Activated CD4-positive, alpha-beta T cell treated with anti-CD3 and anti-CD28 coated beads, Interleukin-2, amount 50 U/mL, for 4 hours (primary cell): Measurements from ENCODE around the gene KIF5A.
"Not testable (repeated sequence)": the region's sequence is repeated elsewhere in the genome, so short reads cannot be mapped to it uniquely, and the experiment has no call there.

ENCODE experiments used
- DNase-seq, 2 experiments: peaks; one replicate each; pipeline ENCODE4 v3.0.0-alpha.2; 2020

The KIF5A gene

DNA sequence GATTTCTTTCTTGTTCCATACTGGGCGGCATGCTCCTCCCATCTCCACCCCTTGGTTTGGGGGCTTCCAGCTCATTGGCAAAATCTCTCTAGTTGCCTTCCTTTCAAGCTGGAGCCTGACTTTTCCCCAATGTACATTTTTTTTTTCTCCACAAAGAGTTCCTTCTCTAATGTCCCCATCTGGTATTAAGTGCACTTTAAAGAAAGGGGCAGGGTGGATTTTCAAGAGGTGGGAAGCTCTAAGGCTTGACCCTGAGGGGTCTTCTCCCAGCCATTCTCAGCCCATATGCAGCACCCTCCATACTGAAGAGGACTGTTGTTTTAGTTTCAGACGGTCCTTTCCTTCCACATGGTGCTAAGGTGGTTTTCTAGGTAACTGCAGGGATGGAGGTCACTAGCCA, 35.3 kb downstream of the KIF5A start:
- DNase-seq, result no peak

DNA sequence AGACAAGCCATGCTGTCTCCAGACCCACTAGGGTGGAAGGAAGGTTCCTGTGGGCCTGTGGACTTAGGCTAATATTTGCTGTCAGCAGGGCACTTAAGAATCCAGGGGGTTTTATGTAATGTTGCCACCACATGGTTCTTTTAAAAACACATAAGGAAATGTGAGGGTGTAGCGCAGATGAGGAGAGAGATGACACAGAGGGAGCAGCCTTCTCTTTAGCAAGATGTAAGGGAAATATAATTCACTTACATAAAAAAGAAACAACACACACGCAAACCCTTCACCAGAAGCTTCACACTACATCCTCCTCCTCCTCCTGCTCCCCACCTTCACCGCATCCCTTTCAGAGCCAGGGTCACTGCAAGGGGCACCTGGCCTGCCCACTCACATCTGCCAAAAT, 36.3 kb downstream of the KIF5A start:
- DNase-seq, result no peak

DNA sequence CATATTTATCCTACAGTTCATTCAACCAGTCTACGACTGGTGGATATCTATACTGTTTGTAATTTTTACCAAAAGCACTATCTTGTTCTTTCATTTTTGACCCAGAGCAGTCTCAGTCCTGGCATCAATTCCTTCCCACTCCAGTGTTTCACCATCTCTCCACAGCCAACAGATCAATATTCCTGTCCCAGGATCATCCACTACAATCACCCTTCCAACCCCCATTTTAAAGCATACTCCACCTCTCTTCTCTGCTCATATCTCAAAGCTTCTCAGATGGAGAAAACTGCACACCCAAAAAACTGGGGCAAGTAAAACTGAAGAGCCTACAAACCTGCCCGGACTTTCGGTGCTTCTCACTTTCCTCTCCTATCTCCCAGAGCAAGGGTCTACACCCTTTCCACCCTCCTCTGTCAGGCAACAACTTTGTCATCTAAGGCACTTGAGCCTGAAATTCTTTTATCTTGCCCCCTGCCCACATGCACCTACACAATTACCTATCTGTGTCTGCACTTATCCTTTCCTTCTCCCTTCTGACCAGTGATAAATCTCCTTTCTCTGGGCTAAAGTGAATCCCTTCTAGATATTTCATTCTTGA, 37.1 kb downstream of the KIF5A start:
- DNase-seq, result no peak

DNA sequence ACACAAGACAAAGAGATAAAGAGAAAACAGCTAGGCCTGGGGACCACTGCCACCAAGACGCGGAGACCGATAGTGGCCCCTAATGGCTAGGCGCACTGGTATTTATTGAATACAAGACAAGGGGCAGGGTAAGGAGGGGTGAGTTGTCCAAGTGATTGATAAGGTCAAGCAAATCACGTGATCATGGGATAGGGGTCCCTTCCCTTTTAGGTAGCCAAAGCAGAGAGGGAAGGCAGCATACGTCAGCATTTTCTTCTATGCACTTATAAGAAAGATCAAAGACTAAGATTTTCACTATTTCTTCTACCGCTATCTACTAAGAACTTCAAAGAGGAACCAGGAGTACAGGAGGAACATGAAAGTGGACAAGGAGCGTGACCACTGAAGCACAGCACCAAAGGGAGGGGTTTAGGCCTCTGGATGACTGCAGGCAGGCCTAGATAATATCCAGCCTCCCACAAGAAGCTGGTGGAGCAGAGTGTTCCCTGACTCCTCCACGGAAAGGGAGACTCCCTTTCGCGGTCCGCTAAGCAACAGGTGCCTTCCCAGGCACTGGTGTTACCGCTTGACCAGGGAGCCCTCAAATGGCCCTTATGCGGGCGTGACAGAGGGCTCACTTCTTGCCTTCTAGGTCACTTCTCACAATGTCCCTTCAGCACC, 39.2 kb downstream of the KIF5A start:
- DNase-seq, result not testable (repeated sequence)

DNA sequence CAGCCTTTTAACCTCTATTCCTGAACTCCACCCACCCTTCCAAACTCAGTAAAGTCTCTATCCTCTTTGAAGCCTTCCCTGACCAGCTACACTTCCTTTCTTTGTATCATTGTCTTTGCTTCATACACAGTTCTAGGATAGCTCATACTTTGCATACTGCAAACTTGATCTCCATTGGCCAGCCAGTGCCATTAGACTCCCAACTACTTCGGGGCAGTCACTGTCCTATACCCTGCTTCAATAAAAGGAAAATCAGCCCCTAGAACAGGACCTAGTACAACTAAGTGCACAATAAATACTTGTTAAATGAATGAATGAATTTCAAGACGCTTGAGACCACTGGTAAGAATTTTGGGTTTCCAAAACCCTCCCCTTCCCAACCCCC, 40.6 kb downstream of the KIF5A start:
- no peak for DNase-seq

DNA sequence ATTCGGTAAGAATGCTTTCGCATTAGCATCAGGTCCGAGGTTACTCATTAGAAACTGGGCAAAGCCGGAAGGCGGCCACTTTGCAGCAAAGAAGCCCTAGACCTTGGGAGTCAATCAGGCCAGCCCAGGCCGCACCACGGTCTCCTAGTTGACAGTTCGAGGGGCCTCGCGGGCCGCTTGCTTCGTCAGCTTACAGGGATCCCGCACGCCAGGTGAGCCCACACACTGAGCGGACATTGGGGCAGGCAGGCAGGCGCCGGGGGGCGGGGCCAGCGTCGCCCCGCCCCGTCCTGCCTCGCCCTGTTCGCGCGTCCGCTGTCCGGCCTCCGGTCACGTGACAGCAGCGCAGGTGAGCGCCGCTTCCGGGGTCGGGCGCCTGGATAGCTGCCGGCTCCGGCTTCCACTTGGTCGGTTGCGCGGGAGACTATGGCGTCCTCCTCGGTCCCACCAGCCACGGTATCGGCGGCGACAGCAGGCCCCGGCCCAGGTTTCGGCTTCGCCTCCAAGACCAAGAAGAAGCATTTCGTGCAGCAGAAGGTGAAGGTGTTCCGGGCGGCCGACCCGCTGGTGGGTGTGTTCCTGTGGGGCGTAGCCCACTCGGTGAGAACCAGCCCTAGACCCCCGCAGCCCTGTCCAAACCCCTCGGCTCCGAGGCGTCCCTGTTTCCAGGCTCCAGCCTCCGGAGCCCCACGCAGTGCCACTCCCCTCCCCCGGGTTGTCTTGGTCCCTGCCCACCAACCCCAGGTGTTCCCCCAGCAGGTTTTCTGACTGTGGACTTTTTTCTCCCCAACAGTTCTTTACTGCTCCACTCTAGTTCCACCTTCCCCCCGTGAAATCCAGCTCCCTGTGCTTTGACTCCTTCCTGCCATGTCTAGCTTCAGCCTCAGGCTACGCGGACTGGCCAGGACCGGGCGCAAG, 41.3 kb downstream of the KIF5A start, which contains the start of gene PIP4K2C:
PIP4K2C (plus strand) TSS at position 329 of the 918 bp plus-strand sequence; CDS start at position 427, 98 bp downstream.
- peak; percentile 48 to 57 for DNase-seq

DNA sequence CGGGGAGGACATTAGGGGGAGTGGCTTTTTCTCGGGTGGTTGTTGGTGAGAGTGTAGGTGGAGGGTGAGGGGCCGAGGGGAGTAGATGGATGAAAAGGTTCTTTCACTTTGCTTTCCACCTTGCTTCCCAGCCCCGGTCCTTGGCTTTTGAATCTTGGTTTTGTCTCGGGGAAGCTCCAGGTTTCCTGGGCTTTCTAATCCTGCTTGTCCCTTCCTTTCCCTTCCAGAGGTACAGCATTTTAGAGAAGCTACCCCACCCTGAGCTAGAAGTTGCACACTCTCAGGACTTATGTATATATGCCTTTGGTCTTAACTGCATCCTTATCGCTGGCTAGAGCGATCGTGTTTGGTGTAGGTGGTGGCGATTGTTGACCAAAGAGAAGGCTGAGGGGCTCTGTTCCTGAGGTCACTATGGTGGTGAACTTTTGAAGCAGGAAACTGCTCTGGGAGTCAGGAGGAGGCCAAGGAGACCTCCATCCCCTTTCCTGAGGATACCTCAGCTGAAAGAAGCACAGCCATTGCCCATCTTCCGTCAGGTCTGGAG, 42.0 kb downstream of the KIF5A start:
- DNase-seq, result no peak

DNA sequence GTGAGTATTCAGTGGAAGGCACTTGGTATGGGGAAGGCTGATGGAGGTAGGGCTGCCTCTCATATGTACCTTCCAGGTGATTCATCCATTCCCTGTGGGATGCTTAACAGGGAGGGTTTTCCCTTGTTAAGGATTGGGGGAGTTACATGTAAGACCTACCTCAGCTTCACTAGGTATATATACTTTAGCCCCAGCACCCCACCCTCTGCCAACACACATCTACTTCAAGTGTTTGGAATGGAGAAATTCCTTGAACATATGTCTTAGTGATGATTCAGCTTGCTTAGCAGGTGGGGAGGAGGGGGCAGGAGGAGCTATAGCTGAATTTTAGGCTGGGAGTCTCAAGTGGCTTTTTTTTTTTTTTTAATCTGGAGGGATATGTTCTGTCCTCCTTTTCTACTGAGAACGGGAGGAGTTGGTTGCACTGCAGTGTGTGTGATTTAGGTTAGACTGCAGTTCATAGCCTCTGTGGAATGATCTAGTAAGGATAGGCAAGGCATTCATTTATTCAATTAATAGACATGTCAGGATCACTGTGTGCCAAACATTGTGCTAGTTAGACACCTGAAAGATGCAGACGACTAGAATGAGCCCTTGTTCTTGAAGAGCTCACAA, 42.8 kb downstream of the KIF5A start:
- DNase-seq, result no peak

DNA sequence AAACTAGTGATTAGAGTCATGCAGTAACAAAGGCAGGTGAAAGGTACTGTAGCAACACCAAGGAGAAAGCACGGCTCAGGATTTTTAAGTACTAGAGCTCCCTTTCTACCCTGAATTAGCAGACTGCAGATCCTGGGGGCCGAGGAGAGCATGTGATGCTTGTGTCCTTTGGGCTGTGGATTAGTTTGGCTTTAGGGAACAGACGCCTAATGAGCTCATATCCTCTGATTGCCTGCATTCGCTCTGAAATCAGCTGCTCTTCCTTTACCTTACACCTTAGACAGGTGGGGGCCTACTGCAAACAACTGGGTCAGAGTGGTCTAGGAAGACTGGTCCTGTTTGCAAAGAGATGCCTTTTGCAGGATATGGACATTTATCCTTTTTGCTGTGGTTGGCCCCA, 43.3 kb downstream of the KIF5A start:
- DNase-seq, result no peak

DNA sequence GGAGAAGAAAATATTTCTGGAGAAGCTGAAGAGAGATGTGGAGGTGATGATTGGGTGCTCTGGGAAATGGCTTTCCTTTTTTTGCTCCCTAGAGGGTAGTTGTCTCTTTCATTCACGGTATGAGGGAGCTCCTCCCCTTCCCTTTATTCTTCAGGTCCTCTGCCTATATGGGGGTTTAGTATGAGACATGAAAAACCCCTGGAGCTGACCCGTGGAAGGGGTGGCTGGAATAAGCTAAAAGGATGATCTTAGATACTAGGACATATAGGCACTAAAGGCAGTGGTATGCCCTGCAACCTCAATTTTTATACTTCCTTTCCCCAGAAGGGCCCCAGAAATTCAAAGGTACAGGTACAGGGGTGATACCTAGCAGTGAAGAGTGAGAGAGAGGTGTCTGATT, 50.6 kb downstream of the KIF5A start:
- DNase-seq, result no peak

DNA sequence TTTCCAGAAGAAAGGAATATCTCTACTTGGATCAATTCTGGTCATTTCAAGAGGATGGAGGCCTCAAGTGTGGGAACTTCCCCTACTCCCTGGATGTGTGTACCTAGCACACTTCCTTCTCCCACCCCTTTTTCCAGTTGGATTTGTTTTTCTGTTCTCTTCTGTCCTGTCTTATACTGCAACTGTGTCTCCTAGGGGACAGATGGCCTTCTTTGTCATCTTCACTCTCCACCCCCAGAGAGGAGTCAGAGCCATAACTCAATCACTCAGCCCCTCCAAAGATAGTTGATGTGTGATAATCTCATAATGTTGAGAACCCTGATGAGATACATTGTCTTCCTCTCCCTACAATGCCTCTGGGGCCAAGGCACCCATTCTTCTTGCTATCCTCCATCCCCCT, 52.7 kb downstream of the KIF5A start:
- no peak for DNase-seq

DNA sequence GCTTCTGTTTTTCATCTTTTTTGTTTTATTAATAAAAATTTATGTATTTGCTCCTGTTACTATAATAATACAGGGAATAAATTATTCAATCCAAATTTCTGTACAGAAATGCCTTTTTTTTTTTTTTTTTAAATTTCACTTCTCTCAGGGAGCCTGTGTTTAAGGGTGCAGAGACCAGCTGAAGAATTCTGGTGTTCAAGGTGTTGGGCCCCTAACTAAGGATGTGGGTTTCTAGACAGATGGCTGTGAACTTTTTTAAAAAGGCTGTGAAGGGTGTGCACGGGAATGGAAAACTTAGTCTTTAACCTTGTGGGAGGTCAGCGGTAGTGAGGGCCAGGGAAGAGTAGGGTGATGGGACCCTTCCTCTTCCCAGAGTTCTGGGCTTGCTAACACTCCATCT, 53.5 kb downstream of the KIF5A start:
- DNase-seq, result no peak

DNA sequence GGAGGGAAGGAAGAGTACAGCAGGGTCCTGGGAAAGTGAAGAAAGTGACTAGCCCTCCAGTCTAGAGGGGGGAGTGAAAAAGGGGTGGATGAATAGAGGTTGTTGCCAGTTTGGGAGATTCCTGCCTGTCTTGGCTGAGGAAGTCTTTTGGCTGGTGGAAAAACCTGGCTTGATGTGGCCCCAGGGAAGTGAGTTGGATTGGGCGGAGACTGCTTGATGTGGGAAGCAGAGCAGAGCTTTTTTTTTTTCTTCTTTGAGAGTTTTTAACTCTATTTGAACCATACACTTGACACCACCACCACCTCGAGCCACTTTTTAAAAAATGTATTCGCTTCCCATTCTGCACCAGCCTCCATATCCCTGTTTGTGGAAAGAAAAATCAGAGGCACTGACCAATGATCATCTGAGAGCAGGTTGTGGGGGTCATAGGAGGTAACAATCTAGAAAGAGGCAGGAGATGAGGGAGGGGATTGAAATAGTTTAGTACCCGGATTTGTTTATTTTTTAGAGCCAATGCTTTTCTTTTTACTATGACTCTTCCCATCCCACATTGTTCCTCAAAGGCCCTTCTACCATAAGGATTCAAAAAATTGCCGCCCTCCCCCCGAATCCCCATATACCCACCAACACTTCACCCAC, 54.1 kb downstream of the KIF5A start:
- no peak for DNase-seq

DNA sequence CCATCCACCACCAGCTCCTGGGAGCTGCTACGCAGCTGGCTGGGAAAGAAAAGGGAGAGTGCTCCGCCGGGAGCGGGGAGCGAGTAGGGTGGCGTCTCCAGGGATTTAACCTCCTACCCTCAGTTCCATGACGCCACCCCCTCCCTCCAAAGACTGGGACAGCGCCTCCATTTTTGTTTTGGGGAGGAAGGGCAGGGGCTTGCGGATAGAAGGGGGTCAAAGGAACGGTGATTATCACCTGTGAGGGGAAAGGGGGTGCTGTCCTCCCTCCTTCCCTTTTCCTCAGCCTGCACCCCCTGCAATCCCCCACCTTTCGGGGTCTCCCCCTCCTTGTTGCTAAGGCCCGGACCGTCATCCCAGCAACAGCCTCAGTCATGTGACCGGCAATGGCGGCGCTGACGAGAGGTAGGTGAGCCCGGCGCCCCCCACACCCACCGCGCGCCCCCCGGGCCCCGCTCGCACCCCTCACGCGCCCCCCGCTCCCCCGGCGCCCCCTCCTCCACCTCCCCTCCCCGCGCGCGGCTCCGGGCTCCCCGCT, 54.7 kb downstream of the KIF5A start, which contains the start of gene DTX3:
DTX3 (plus strand) TSS at position 371 of the 538 bp plus-strand sequence. CDS start 1,694 bp downstream, outside the sequence.
- DNase-seq, result peak in 1 of 2 experiments; percentile 14

DNA sequence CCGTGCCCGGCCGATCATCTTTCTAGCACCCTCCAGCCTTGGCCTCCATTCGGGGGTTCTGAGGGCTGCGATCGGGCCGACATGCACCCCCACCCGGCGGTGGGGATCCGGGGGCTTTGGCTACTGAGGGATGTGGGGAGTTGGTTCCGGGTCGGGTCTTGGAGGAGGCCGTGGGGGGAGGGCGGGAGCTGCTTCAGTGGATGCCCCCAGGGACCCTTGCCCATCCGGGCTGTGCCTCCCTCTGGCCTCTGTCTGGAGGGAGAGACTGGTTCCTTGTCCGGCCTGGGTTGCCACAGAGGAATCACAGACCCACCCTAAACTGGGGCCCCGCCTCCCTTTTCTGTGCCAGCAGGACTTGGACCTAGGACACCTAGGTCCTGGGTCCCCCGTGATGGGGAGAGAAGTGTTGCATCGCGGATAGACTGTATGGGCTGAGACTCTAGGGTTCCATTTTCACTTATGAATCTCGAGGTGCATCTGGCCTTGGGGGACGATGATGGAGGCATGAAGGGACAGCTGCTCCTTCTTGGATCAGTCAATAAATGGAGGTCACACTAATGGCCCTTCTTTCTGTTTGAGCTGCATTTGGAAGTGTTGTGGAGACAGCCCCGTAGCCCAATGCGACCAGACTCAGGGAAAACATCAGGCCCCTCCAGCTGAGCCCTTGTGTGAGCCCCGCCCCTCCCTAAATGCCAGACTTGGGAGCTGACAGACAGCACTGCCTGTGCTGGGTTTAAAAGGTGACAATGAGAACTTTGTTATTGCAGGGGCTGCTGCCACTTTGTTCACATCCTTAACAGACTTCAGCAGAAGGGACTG, 55.4 kb downstream of the KIF5A start:
- DNase-seq, result no peak

DNA sequence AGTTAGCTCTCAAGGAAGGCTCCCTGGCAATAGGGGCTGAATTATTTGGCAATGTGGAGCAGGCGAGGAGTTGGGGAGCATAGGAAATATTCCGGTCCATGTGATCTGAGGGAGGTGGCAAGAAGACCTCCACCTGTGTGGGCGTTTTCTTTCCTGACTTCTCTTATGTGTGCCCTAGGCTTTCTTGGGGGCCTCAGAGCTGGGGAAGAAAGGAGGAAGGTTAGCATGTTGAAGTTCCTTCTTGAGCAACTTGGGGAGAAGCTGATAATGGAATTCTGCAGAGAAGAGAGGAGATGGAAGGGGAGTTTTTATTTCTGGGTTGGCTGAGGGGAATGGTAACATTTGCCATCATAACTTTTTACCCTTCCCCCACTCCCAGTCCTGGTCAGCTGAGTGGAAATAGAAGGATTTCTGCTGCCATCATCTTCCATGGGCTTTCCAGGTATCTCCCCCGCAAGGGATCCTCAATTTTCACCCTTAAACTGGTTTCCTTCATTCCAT, 56.0 kb downstream of the KIF5A start:
- no peak for DNase-seq

DNA sequence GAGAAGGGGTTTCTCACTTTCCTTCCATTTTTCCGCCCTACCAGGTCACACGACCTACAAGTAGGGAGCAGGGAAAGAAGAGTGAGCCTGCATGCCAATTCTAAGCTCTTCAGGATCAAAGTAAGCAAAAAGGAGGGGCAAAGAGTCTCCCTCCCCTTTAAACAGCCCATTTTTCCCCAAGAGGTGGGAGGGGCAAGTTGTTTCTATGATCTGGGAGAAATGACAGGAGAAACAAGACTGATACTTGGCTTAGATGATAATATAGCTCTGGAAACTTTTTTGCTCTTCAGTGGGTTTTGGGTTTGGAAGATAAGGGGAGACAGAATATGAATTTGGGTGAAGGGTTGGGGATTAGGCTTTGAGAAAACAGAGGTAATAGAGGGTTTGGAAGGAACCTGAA, 56.6 kb downstream of the KIF5A start:
- DNase-seq, result no peak

DNA sequence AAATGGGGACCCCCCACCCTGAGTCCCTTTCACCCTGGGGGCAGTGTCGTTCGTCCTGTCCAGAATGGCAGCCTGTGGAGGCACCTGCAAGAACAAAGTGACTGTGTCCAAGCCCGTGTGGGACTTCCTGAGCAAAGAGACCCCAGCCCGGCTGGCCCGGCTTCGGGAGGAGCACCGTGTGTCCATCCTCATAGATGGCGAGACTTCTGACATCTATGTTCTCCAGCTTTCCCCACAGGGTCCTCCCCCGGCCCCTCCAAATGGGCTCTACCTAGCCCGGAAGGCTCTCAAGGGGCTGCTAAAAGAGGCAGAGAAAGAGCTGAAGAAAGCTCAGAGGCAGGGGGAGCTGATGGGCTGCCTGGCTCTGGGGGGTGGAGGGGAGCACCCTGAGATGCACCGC, 57.0 kb downstream of the KIF5A start:
- no peak for DNase-seq

DNA sequence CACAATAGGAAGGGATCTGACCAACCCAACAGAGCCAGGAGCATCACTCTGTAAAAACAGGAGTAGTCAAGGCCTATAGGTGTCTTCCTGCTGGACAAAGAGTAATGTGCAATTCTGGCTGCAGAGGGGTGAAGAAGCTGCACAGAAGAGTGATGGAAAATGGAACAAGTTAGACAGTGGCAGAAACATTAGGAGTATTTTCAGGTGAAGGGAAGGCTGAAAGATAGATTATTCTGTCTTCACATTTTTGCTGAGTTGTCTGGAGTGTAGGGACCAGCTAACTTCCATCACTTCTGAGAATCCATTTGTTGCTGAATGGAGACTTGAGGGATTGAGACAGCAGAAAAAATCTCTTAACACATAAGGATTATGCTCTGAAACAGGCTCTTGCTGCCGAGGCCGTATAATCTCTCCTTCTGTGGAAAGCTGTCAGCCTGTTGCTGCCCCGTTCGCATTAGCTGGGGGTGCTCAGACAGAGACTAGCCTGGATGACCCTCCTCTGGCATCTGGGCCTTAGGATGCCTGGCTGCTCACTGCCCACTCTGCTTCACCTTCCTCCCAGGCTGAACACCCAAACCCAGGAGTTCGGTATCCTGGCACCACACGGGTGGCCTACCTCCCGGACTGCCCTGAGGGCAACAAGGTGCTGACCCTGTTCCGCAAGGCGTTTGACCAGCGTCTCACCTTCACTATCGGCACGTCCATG, 58.3 kb downstream of the KIF5A start:
- DNase-seq, result no peak

DNA sequence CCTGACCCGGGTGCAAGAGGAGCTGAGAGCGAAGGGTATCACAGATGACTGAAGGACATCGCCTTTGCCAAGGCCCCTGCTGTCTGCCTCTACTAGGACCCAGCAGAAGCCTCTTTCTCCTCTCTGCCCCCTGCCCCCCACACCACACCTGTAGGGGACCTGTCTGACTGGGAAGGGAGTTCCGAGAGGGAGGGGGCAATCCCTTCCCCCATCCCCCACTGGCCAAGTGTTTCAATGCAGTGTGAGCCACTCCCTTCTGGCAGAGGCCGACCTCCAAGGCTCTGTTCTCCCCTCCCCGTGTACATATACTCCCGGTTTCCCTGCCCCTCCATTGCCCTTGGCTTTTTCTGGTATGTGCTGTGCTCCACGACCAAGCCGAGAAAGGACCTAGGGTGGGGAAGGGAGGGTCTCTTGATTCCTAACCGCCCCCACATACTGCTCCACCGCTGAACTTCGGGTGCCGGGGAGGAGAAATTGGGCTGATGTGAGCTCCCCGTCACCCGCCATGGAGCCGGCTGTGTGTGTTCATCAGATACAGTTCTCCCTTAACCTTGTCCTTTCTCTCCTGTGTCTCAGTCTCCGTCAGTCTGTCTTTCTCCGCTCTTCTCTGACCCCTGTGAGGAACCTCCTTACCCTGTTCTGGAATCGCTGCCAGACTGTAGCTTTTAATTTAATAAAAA, 59.4 kb downstream of the KIF5A start:
- DNase-seq, result no peak
